H1 (cell line): ENCODE data around the gene PITRM1. TPM values are rescaled to one million over a fixed set of nuclear protein-coding genes. Genes with fewer than 3 reads are reported as not detected.

Experiments used
- CTCF ChIA-PET: fragments of 300-600 bp; sonication (Branson Sonifier 250); formaldehyde crosslinking; loops from one replicate; lab custom pipeline; 2021; ENCODE audit not compliant: partially characterized antibody; lab: Charles Lee
- POLR2A ChIA-PET: fragments of 300-600 bp; sonication (Branson Sonifier 250); formaldehyde crosslinking; loops from one replicate; lab custom pipeline; 2021; ENCODE audit warnings: inconsistent platforms; ENCODE audit not compliant: partially characterized antibody; lab: Charles Lee
- DNase-seq, 2 experiments: peaks; one replicate each; pipeline versions ENCODE4 v3.0.0 to v3.0.0-alpha.2; 2010 to 2022; ENCODE audit warnings: low spot score in 2 of 2, low read depth in 1 of 2, mixed read lengths in 1 of 2
- FAIRE-seq: peaks from 2 replicates; lab custom pipeline; 2011; peaks lifted over from hg19 to GRCh38; lab: Jason Lieb, UNC
- H2AFZ ChIP-seq: 2 replicates; pipeline ENCODE4 v1.8.1; 2012; ENCODE audit warnings: low read length, inconsistent platforms
- H2AK5ac ChIP-seq: 2 replicates; pipeline ENCODE4 v1.6.1; 2013; ENCODE audit warnings: low read depth, low read length
- H2BK120ac ChIP-seq: replicated peaks from 2 replicates; pipeline ENCODE3; 2013; ENCODE audit warnings: low read depth, low read length, inconsistent platforms
- H2BK12ac ChIP-seq: 2 replicates; pipeline ENCODE4 v1.6.1; 2013; ENCODE audit warnings: low read depth, low read length
- H2BK15ac ChIP-seq: 2 replicates; pipeline ENCODE4 v1.6.1; 2013; ENCODE audit warnings: low read length
- H2BK20ac ChIP-seq: 2 replicates; pipeline ENCODE4 v1.6.1; 2013; ENCODE audit warnings: low read length
- H2BK5ac ChIP-seq: 2 replicates; pipeline ENCODE4 v1.6.1; 2013; ENCODE audit warnings: low read depth, low read length
- H3K14ac ChIP-seq: 2 replicates; pipeline ENCODE4 v1.6.1; 2013; ENCODE audit warnings: inconsistent platforms; ENCODE audit not compliant: insufficient read length
- H3K18ac ChIP-seq: 2 replicates; pipeline ENCODE4 v1.6.1; 2013; ENCODE audit warnings: low read length; ENCODE audit errors: extremely low read depth
- H3K23ac ChIP-seq: 2 replicates; pipeline ENCODE4 v1.6.1; 2013; ENCODE audit warnings: inconsistent platforms; ENCODE audit not compliant: insufficient read length
- H3K23me2 ChIP-seq: 2 replicates; pipeline ENCODE4 v1.6.1; 2013; ENCODE audit warnings: low read depth, low read length
- H3K27ac ChIP-seq: 2 replicates; pipeline ENCODE4 v1.6.1; 2011; ENCODE audit warnings: low read depth, low read length, inconsistent platforms
- H3K27me3 ChIP-seq, 4 experiments: replicated peaks in 1 of 4; 1 replicate in 1 of 4; 2 replicates in 3 of 4; pipeline versions ENCODE4 v1.6.1 to v1.8.1; 2011 to 2013; ENCODE audit warnings: low read length in 3 of 4, mild to moderate bottlenecking in 3 of 4, inconsistent platforms in 2 of 4, mixed read lengths in 2 of 4, moderate library complexity in 1 of 4; ENCODE audit not compliant: control insufficient read depth in 3 of 4, insufficient read depth in 3 of 4; ENCODE audit errors: extremely low read depth in 1 of 4
- H3K36me3 ChIP-seq, 4 experiments: 2 replicates each; pipeline versions ENCODE4 v1.6.1 to v1.8.1; 2011 to 2013; ENCODE audit warnings: mild to moderate bottlenecking in 4 of 4, low read length in 3 of 4, moderate library complexity in 2 of 4, control low read depth in 1 of 4, inconsistent platforms in 1 of 4; ENCODE audit not compliant: insufficient read depth in 4 of 4, control insufficient read depth in 2 of 4
- H3K4ac ChIP-seq: replicated peaks from 2 replicates; pipeline ENCODE3; 2013; ENCODE audit warnings: low read length, low read depth, mixed read lengths, inconsistent platforms; ENCODE audit not compliant: insufficient read length
- H3K4me1 ChIP-seq, 4 experiments: replicated peaks in 1 of 4; 1 replicate in 1 of 4; 2 replicates in 3 of 4; pipeline versions ENCODE4 v1.6.1 to v1.8.1; 2011 to 2013; ENCODE audit warnings: low read length in 3 of 4, inconsistent platforms in 2 of 4, mixed read lengths in 1 of 4; ENCODE audit not compliant: insufficient read depth in 4 of 4, control insufficient read depth in 3 of 4
- H3K4me2 ChIP-seq, 2 experiments: 2 replicates each; pipeline versions ENCODE4 v1.6.1 to v1.8.1; 2011 to 2013; ENCODE audit warnings: low read depth in 2 of 2, low read length in 2 of 2, control low read depth in 1 of 2, inconsistent platforms in 1 of 2, mild to moderate bottlenecking in 1 of 2; ENCODE audit not compliant: insufficient read depth in 1 of 2
- H3K4me3 ChIP-seq, 4 experiments: fragments of 200-600, 300-600 bp in 1 of 4; sonication (generic), shearing (Covaris generic), sonication (Bioruptor Twin) in 1 of 4; 2 replicates each; pipeline versions ENCODE4 v1.5.1 to v1.8.1; 2011 to 2016; ENCODE audit warnings: low read length in 4 of 4, low read depth in 3 of 4, control low read depth in 2 of 4, inconsistent platforms in 2 of 4, mild to moderate bottlenecking in 2 of 4, mixed read lengths in 1 of 4, moderate library complexity in 1 of 4; ENCODE audit not compliant: insufficient read depth in 2 of 4; ENCODE audit errors: extremely low read depth in 1 of 4
- H3K56ac ChIP-seq: replicated peaks from 2 replicates; pipeline ENCODE3; 2013; ENCODE audit warnings: low read depth, mild to moderate bottlenecking, mixed read lengths, low read length, inconsistent platforms; ENCODE audit not compliant: insufficient read length
- H3K79me1 ChIP-seq: 2 replicates; pipeline ENCODE4 v1.6.1; 2013; ENCODE audit warnings: low read depth, low read length, control low read depth
- H3K79me2 ChIP-seq, 2 experiments: 2 replicates each; pipeline versions ENCODE4 v1.6.1 to v1.8.1; 2012 to 2013; ENCODE audit warnings: low read length in 2 of 2, mild to moderate bottlenecking in 2 of 2, inconsistent platforms in 1 of 2; ENCODE audit not compliant: insufficient read depth in 2 of 2, control insufficient read depth in 1 of 2
- H3K9ac ChIP-seq, 4 experiments: replicated peaks in 1 of 4; 1 replicate in 1 of 4; 2 replicates in 3 of 4; pipeline versions ENCODE4 v1.6.1 to v1.8.1; 2011 to 2013; ENCODE audit warnings: low read depth in 3 of 4, low read length in 3 of 4, control low read depth in 2 of 4, mild to moderate bottlenecking in 2 of 4, moderate library complexity in 2 of 4, inconsistent platforms in 1 of 4; ENCODE audit errors: extremely low read depth in 1 of 4
- H3K9me3 ChIP-seq, 2 experiments: 2 replicates each; pipeline versions ENCODE4 v1.6.1 to v1.8.1; 2012 to 2013; ENCODE audit warnings: mild to moderate bottlenecking in 2 of 2, moderate library complexity in 2 of 2, control low read depth in 1 of 2, inconsistent platforms in 1 of 2, low read depth in 1 of 2, low read length in 1 of 2, mixed read lengths in 1 of 2; ENCODE audit not compliant: insufficient read depth in 2 of 2
- H4K20me1 ChIP-seq, 2 experiments: replicated peaks in 1 of 2; 2 replicates each; pipeline versions ENCODE3 to v1.8.1; 2011 to 2013; ENCODE audit warnings: inconsistent platforms in 2 of 2, low read length in 2 of 2, mild to moderate bottlenecking in 1 of 2; ENCODE audit not compliant: insufficient read depth in 2 of 2, control insufficient read depth in 1 of 2
- H4K5ac ChIP-seq: 2 replicates; pipeline ENCODE4 v1.6.1; 2013; ENCODE audit warnings: low read length, low read depth, mixed read lengths, inconsistent platforms; ENCODE audit not compliant: insufficient read length
- H4K8ac ChIP-seq: 2 replicates; pipeline ENCODE4 v1.8.0; 2013; ENCODE audit warnings: mild to moderate bottlenecking, moderate library complexity, low read length, inconsistent platforms; ENCODE audit not compliant: insufficient read depth; ENCODE audit errors: extremely low read depth
- H4K91ac ChIP-seq: replicated peaks from 2 replicates; pipeline ENCODE3; 2013; ENCODE audit warnings: low read length, mixed read lengths, inconsistent platforms; ENCODE audit not compliant: insufficient read length
- NANOG ChIP-seq: IDR thresholded peaks from 2 replicates; pipeline ENCODE4 v1.6.1; 2011; ENCODE audit warnings: low read length, low read depth, mild to moderate bottlenecking, inconsistent platforms; ENCODE audit not compliant: insufficient read depth, poor library complexity, severe bottlenecking
- WGBS, 2 experiments: shearing (Covaris generic) in 1 of 2; methylation state at CpG; one replicate each; pipeline versions ENCODE4 v1.1.6 to v1.1.7; 2013 to 2015; ENCODE audit warnings: low lambda C conversion rate in 2 of 2, mixed read lengths in 2 of 2, inconsistent platforms in 1 of 2, low coverage in 1 of 2, missing lambda C conversion rate in 1 of 2; ENCODE audit not compliant: insufficient replicate concordance in 2 of 2, insufficient coverage in 1 of 2, insufficient read length in 1 of 2; ENCODE audit errors: extremely low coverage in 1 of 2, missing lambda C conversion rate in 1 of 2; 5-methylcytosine and 5-hydroxymethylcytosine counted together
- polyA plus RNA-seq, 7 experiments: library from polyadenylated mRNA; depleted of rRNA in 3 of 7; stranded (reverse) in 5 of 7; unstranded in 2 of 7; fragments of >200 nt in 5 of 7; fragments of 200-250 nt in 2 of 7; gene quantifications; 1 replicate in 5 of 7; 2 replicates in 1 of 7; 4 replicates in 1 of 7; pipeline versions ENCODE4 v1.2.1 to v1.2.3, GENCODE V29; 2011 to 2013; ENCODE audit warnings: missing spikeins in 2 of 7, mixed read lengths in 2 of 7
- total RNA-seq: library from RNA; stranded (reverse); fragmentation: NEBNext Ultra II Directional; extraction: Animal tissue kit (Norgen Biotek cat#: 25700); gene quantifications from 2 replicates; pipeline ENCODE4 v1.2.1, GENCODE V29; 2021

Gene PITRM1
- total and polyA plus RNA-seq, 2 of the 8 experiments (the other 6 are each of a cell fraction or from before 2014, with no cell fraction given): 18.6 to 31.5 TPM

GRCh38 chr10:3148041-3148440 lies 24.5 kb downstream of the PITRM1 start:
- H3K18ac ChIP-seq: no peak overlapping the region
- H3K4ac ChIP-seq: no peak overlapping the region
- no peak overlapping the region for H4K5ac ChIP-seq
- H4K91ac ChIP-seq: no peak overlapping the region
- H3K14ac ChIP-seq: no peak overlapping the region
- no peak overlapping the region for H4K8ac ChIP-seq
- no peak overlapping the region for H3K56ac ChIP-seq
- H3K23me2 ChIP-seq: no peaks in the 10 kb centered on the region
- H3K9ac ChIP-seq: no peak overlapping the region
- CTCF ChIA-PET: interaction anchor here (1.2 to 1.5 kb wide), 2 partner anchors 10 kb away, joined by 3 to 4 read pairs; no protein-coding TSS in a partner anchor
- TF ChIP-seq NANOG: no peak
- H3K9me3 ChIP-seq: no peaks in the 10 kb centered on the region
- H2BK12ac ChIP-seq: no peak overlapping the region
- H2BK5ac ChIP-seq: no peak overlapping the region
- no peak overlapping the region for H2BK20ac ChIP-seq
- no peaks in the 10 kb centered on the region for H3K4me1 ChIP-seq
- no peak overlapping the region for H3K27ac ChIP-seq
- no peak overlapping the region for H2AFZ ChIP-seq
- no peak overlapping the region for H2BK15ac ChIP-seq
- H3K4me2 ChIP-seq: no peak overlapping the region
- no peaks in the 10 kb centered on the region for H3K27me3 ChIP-seq
- H2BK120ac ChIP-seq: no peak overlapping the region
- no peaks in the 10 kb centered on the region for H3K79me1 ChIP-seq
- DNase-seq (no peak), FAIRE-seq (no peak)
- peaks cover 2 to 24% (median 10%) of the 10 kb centered on the region in 4 experiments; a peak in 5 of 8 replicates for H3K36me3 ChIP-seq
- H2AK5ac ChIP-seq: no peak overlapping the region
- H3K79me2 ChIP-seq: no peaks in the 10 kb centered on the region
- WGBS, 2 experiments: 86% methylated on average over 17 of the region's 17 CpGs; no CpG with 5 or more reads in 1 of the 2 experiments
- peaks cover 0 to 2% of the 10 kb centered on the region in 2 experiments for H4K20me1 ChIP-seq
- H3K4me3 ChIP-seq: no peak overlapping the region
- POLR2A ChIA-PET: interaction anchor here (1.8 kb wide), 1 partner anchor 17 kb away, joined by 5 read pairs; no protein-coding TSS in a partner anchor
- no peak overlapping the region for H3K23ac ChIP-seq
